ENCODE results near the gene RBM42. TPM values are rescaled to one million over a fixed set of nuclear protein-coding genes. Genes with fewer than 3 reads are reported as not detected.
"Not testable (repeated sequence)": the region's sequence is repeated elsewhere in the genome, so short reads cannot be mapped to it uniquely, and the experiment has no call there.

Gene RBM42, protein sequence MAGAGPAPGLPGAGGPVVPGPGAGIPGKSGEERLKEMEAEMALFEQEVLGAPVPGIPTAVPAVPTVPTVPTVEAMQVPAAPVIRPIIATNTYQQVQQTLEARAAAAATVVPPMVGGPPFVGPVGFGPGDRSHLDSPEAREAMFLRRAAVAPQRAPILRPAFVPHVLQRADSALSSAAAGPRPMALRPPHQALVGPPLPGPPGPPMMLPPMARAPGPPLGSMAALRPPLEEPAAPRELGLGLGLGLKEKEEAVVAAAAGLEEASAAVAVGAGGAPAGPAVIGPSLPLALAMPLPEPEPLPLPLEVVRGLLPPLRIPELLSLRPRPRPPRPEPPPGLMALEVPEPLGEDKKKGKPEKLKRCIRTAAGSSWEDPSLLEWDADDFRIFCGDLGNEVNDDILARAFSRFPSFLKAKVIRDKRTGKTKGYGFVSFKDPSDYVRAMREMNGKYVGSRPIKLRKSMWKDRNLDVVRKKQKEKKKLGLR
- polyA plus RNA-seq (2012; ENCODE audit: low read depth, missing spikeins), result 41.7 TPM

DNA sequence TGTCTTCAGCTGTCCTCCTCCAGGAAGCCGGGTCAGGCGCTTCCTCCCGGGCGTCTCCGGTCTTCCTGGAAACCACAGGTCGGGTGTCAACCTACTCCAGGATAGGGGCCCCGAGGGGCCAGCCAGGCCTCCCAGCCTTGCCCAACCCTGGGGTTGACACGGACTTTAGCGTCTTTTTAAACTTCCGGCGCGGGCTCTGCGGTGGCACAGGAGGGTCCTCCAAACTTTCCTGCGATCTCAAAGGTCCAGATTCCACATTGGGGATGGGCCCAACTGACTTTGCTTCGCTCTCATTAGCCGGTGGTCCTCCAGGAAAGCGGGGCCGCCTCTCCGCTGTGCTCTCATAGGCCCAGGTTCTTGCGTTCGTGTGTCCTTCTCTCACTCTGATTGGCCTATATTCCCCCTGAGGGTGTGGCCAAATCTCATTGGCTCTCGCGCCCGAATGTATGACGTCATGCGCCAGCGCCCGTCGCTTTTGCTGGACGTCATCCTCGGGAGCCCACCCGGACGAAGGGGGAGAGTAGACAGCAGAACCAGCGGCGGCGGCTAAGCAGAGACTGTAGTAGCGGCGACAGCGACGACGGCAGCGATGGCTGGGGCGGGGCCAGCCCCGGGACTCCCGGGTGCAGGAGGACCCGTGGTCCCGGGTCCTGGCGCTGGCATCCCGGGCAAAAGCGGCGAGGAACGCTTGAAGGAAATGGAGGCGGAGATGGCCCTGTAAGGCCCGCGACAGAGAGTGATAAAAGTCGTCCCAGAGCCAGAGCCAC is at the start of gene RBM42:
Gene RBM42 (plus strand): TSS at position 472 of the 767 bp plus-strand sequence. CDS start 118 bp downstream, at position 590.
- DNase-seq (ENCODE audit: insufficient read length, low spot score), result peak; percentile 97
- FAIRE-seq, result peak; percentile 100

DNA sequence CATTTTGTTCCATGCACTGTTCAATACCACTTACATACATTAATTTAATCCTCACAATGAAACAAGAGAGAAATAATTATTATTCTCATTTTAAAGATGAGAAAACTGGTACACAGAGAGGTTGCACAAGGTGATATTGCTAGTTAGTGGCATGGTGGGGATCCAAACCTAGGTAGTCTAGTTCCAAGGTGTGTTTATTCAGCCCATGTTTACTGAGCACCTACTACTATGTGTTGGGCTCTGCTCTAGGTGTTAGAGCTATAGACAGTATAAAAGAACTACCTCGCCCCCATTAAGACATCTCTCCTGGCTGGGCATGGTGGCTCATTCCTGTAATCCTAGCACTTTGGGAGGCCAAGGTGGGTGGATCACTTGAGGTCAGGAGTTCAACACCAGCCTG is 46.1 kb upstream of the RBM42 start:
- TF ChIP-seq SPI1 (IDR thresholded peaks at IDR 0.05; ENCODE audit: low read depth, low read length) (no peak), POLR2AphosphoS5 (IDR thresholded peaks at IDR 0.05; ENCODE audit: low read depth, low read length) (no peak), POLR2A (IDR thresholded peaks at IDR 0.05; ENCODE audit: low read depth, low read length) (no peak), TAF1 (IDR thresholded peaks at IDR 0.05; ENCODE audit: low read depth, low read length) (no peak), POU2F2 (IDR thresholded peaks at IDR 0.05; ENCODE audit: low read depth, low read length) (no peak), PAX5 (IDR thresholded peaks at IDR 0.05; ENCODE audit: insufficient read depth, low read length, severe bottlenecking) (no peak)
- FAIRE-seq, result no peak
- no peak for DNase-seq (ENCODE audit: insufficient read length, low spot score)

More for the DNA sequence above, at the start of gene RBM42:
- peak; percentile 35; the same call in 1 of the 2 replicates for TF ChIP-seq POLR2AphosphoS5 (IDR thresholded peaks at IDR 0.05; ENCODE audit: low read depth, low read length)
- peak; percentile 74 for TF ChIP-seq TAF1 (IDR thresholded peaks at IDR 0.05; ENCODE audit: low read depth, low read length)
- TF ChIP-seq POLR2A (IDR thresholded peaks at IDR 0.05; ENCODE audit: low read depth, low read length), result no peak; the same call in 1 of the 2 replicates
- no peak for TF ChIP-seq PAX5 (IDR thresholded peaks at IDR 0.05; ENCODE audit: insufficient read depth, low read length, severe bottlenecking)
- no peak for TF ChIP-seq SPI1 (IDR thresholded peaks at IDR 0.05; ENCODE audit: low read depth, low read length)
- peak; percentile 77 for TF ChIP-seq POU2F2 (IDR thresholded peaks at IDR 0.05; ENCODE audit: low read depth, low read length)

DNA sequence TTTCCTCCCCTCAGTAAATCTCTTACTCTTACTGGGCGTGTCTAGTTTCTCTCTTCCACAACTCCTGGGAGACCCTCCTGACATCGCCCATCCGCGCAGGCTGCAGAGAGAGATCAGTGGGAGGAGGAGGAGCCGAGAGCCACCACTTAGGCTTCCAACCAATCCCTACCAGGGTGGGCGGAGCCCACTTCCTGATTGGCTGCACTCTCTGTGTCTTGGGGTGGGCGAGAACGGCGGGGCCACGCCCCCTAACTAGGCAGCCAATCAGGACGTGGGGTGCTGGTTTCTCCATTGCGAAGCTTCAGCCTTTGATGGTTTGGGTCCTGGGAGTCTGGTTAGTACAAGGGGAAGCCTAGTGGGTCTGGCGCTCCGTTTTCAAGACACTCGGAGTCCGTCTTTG is 43.0 kb upstream of the RBM42 start, which contains the start of gene PMIS2:
Gene PMIS2 (plus strand): TSS at position 326 of the 400 bp plus-strand sequence. CDS start 87 bp downstream, outside the sequence.
- FAIRE-seq (no peak), DNase-seq (ENCODE audit: insufficient read length, low spot score) (no peak)
- TF ChIP-seq SPI1 (IDR thresholded peaks at IDR 0.05; ENCODE audit: low read depth, low read length), result no peak
- TF ChIP-seq PAX5 (IDR thresholded peaks at IDR 0.05; ENCODE audit: insufficient read depth, low read length, severe bottlenecking), result no peak
- TF ChIP-seq POU2F2 (IDR thresholded peaks at IDR 0.05; ENCODE audit: low read depth, low read length), result no peak
- TF ChIP-seq TAF1 (IDR thresholded peaks at IDR 0.05; ENCODE audit: low read depth, low read length), result no peak
- no peak for TF ChIP-seq POLR2A (IDR thresholded peaks at IDR 0.05; ENCODE audit: low read depth, low read length)
- no peak for TF ChIP-seq POLR2AphosphoS5 (IDR thresholded peaks at IDR 0.05; ENCODE audit: low read depth, low read length)

DNA sequence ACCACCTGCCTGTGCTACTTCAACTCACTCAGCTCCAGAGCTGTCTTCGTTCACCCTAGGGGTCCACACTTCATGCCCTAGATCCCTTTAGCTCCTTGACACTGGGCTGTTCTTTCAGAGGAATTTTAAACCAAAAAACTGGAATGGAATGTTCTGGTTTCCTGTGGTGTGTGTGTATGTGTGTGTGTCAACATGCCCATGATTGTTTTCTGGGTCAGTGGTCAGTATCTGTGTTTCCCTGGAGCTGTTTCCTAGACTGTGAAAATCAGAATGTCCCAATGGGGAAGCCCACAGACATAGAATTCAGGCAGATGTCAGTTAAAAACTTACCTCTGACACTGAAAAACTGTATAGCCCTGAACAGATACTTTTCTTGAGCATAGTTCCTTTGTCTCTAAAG is 41.5 kb upstream of the RBM42 start:
- no peak for TF ChIP-seq POLR2A (IDR thresholded peaks at IDR 0.05; ENCODE audit: low read depth, low read length)
- TF ChIP-seq PAX5 (IDR thresholded peaks at IDR 0.05; ENCODE audit: insufficient read depth, low read length, severe bottlenecking), result no peak
- TF ChIP-seq SPI1 (IDR thresholded peaks at IDR 0.05; ENCODE audit: low read depth, low read length), result no peak
- TF ChIP-seq POU2F2 (IDR thresholded peaks at IDR 0.05; ENCODE audit: low read depth, low read length), result no peak
- FAIRE-seq, result no peak
- DNase-seq (ENCODE audit: insufficient read length, low spot score), result no peak

DNA sequence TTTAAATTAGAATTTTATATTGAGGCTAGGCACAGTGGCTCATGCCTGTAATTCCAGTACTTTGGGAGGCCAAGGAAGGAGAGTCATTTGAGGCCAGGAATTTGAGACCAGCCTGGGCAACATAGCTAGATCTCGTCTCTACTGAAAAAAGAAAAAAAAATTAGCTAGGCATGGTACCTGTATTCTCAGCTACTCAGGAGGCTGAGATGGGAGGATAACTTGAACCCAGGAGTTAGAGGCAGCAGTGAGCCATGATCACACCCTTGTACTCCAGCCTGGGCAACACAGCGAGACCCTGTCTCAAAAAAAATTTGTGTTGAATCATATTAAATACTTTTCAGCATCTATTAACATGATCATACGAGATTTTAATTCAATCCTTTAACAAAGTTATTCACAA is 38.0 kb upstream of the RBM42 start:
- TF ChIP-seq POLR2A (IDR thresholded peaks at IDR 0.05; ENCODE audit: low read depth, low read length) (no peak), PAX5 (IDR thresholded peaks at IDR 0.05; ENCODE audit: insufficient read depth, low read length, severe bottlenecking) (no peak), POU2F2 (IDR thresholded peaks at IDR 0.05; ENCODE audit: low read depth, low read length) (no peak), SPI1 (IDR thresholded peaks at IDR 0.05; ENCODE audit: low read depth, low read length) (no peak), TAF1 (IDR thresholded peaks at IDR 0.05; ENCODE audit: low read depth, low read length) (no peak), POLR2AphosphoS5 (IDR thresholded peaks at IDR 0.05; ENCODE audit: low read depth, low read length) (no peak)
- DNase-seq (ENCODE audit: insufficient read length, low spot score), result no peak
- no peak for FAIRE-seq

DNA sequence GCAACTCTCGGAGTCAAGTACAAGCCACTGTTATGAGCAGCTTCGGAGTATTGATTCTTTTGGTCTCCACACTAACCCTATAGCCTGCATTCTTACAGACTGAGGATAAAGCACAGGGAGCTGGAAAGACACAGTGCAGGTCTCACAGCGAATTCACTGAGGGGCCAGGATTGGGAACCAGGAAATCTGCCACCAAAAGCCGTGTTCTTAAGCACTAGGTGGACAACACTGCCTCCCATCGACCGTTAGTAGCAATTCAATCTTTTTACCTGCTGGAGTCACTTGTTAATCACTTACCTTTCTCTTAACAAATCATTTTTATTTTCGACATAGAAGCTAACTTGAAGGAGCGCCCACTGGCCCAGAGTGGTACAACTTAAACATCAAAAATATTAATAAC is 36.6 kb upstream of the RBM42 start:
- FAIRE-seq (peak; percentile 64), DNase-seq (ENCODE audit: insufficient read length, low spot score) (peak; percentile 36)
- no peak for TF ChIP-seq POLR2AphosphoS5 (IDR thresholded peaks at IDR 0.05; ENCODE audit: low read depth, low read length)
- no peak for TF ChIP-seq PAX5 (IDR thresholded peaks at IDR 0.05; ENCODE audit: insufficient read depth, low read length, severe bottlenecking)
- no peak for TF ChIP-seq TAF1 (IDR thresholded peaks at IDR 0.05; ENCODE audit: low read depth, low read length)
- no peak for TF ChIP-seq SPI1 (IDR thresholded peaks at IDR 0.05; ENCODE audit: low read depth, low read length)
- no peak for TF ChIP-seq POU2F2 (IDR thresholded peaks at IDR 0.05; ENCODE audit: low read depth, low read length)
- no peak for TF ChIP-seq POLR2A (IDR thresholded peaks at IDR 0.05; ENCODE audit: low read depth, low read length)

DNA sequence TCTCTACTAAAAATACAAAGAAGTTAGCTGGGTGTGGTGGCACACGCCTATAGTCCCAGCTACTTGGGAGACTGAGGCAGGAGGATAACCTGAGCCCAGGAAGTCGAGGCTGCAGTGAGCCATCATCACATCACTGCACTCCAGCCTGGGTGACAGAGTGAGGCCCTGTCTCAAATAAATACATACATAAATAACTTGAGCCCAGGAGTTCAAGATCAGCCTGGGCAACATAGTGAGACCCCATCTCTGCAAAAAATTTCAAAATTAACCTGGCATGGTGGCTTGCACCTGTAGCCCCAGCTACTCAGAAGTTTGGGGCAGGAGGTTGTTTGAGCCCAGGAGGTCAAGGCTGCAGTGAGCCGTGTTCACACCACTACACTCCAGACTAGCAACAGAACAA is 33.8 kb upstream of the RBM42 start:
- not testable (repeated sequence) for FAIRE-seq; DNase-seq (ENCODE audit: insufficient read length, low spot score)

DNA sequence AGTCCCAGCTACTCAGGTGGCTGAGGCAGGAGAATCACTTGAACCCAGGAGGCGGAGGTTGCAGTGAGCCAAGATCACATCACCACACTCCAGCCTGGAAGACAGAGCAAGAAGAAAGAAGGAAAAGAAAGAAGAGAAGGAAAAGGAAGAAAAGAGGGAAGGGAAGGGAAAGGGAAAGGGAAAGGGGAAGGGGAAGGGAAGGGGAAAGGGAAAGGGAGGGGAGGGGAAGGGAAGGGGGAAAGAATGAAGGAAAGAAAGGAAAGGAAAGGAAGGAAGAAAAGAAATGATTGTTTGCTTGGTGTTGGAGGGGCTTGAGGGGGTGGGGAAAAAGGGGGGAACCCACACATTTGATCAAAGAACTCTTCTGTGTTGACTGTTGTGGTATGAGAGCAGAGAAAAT is 32.9 kb upstream of the RBM42 start:
- no peak for DNase-seq (ENCODE audit: insufficient read length, low spot score)
- TF ChIP-seq POU2F2 (IDR thresholded peaks at IDR 0.05; ENCODE audit: low read depth, low read length) (no peak), POLR2A (IDR thresholded peaks at IDR 0.05; ENCODE audit: low read depth, low read length) (no peak), TAF1 (IDR thresholded peaks at IDR 0.05; ENCODE audit: low read depth, low read length) (no peak), SPI1 (IDR thresholded peaks at IDR 0.05; ENCODE audit: low read depth, low read length) (no peak)
- FAIRE-seq, result no peak

DNA sequence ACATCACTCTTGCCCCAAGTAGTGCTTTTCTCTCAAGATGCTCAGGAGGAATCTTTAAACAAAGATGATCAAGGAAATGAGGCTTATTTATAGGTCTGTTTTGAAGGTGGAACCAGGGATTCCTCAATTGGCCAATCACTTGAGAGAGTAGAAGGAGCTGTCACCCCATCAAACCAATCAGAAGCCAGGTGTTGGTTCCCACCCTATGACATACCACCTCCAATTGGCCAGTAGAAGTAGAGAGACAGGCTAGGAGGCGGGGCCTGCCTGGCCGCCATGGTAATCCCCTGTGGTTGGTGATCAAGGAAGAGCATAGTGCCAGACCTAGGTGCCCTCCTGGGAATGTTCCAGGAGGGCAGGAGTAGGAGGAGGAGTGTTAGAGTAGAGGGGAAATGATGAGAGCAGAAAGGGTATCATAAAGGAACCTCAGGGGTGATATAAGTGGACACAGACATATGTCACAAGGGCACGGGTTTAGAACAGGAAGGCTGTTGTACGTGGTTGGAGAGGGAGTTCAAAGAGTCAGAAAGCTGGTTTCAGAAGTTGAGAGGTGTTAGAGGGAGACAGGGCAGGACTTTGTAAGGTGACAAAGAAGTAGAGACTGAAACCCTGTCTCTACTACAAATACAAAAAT is 32.4 kb upstream of the RBM42 start:
- DNase-seq (ENCODE audit: insufficient read length, low spot score) (peak; percentile 66), FAIRE-seq (peak; percentile 87)
- no peak for TF ChIP-seq SPI1 (IDR thresholded peaks at IDR 0.05; ENCODE audit: low read depth, low read length)
- no peak for TF ChIP-seq POLR2A (IDR thresholded peaks at IDR 0.05; ENCODE audit: low read depth, low read length)
- no peak for TF ChIP-seq PAX5 (IDR thresholded peaks at IDR 0.05; ENCODE audit: insufficient read depth, low read length, severe bottlenecking)
- TF ChIP-seq TAF1 (IDR thresholded peaks at IDR 0.05; ENCODE audit: low read depth, low read length), result no peak
- no peak for TF ChIP-seq POLR2AphosphoS5 (IDR thresholded peaks at IDR 0.05; ENCODE audit: low read depth, low read length)
- no peak for TF ChIP-seq POU2F2 (IDR thresholded peaks at IDR 0.05; ENCODE audit: low read depth, low read length)
